MV-4-11 (cell line): ENCODE results near the gene MAN1C1.
A peak's percentile ranks its signal among the peaks of the same experiment; 100 is the strongest.

Experiments used
- DNase-seq: peaks from one replicate; lab custom pipeline; 2025; lab: John Stamatoyannopoulos, UW

Gene MAN1C1

DNA sequence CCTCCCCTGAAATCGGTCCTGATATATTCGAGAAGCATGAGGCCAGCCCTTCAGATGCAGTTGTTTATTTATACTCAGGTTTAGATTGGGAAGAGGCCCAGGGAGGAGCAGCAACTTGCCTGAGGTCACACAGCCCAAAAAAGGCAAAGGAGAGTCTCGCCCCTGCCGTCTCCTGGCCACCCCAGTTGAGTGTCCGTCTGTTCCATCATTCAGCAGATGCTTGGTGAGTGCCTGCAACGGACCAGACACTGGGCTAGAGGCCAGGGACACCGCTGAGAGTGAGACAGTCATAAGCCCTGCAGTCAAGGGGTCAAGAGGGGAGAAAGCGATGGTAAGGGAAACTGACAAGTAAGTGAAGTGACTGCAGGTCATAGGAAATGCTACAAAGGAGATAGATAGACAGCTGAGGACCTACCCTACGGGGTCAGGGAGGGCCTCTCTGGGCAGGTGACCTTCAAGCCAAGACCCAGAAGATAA, 168.0 kb downstream of the MAN1C1 start:
- no peak for DNase-seq

- no peak for DNase-seq
These were observed 168.9 kb downstream of the MAN1C1 start for GRCh38 chr1:25785333-25786067.

GRCh38 chr1:25786887-25787759, 170.5 kb downstream of the MAN1C1 start:
- no peak for DNase-seq

GRCh38 chr1:25787760-25788166, 171.2 kb downstream of the MAN1C1 start:
- DNase-seq: no peak

GRCh38 chr1:25790472-25790871, 173.9 kb downstream of the MAN1C1 start:
- DNase-seq: no peak

DNA sequence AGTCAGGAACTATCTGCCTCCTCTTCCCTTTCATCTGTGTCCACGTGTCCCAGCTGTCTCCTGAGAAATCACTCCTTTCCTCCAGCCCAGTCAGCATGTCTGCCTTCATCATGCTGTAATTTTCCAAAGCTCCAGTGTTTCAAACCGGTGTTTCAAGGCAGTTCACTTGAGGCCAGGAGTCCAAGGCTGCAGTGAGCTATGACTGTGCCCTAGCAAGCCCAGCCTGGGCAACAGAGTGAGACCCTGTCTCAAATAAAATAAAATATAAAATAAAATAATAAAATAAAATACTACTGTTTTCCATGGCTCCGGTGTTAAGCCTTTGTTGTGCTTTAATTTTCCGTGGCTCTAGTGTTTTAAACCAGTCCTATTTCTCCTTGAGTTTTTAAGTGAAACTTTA, 175.5 kb downstream of the MAN1C1 start:
- no peak for DNase-seq

DNA sequence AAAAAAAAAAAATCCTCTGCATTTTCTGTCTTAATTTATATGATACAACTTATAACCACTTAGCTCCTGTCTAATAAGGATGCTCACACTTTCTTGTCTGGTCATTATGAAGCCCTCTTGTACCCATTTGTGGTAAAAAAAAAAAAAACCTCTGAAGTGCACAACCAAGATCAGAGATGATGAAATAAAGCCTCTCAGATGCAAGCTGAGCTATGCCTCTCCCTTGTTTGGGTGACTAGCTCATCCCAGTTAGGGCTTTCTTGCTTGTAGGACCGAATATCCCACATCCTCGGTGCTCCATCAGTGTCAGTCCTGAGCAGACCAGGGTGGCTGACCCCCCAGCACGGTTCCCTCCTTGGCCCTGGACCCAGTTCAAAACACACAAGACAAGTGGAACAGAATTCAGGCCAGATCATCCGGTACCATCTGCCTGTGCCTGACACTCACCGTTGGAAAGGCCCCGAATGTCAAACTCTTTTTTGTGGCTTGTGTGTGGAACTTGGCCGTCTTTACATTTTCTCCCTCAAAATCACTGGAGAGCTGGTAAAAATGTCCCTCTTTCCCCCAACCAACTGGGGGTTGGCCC, 177.1 kb downstream of the MAN1C1 start:
- no peak for DNase-seq

DNA sequence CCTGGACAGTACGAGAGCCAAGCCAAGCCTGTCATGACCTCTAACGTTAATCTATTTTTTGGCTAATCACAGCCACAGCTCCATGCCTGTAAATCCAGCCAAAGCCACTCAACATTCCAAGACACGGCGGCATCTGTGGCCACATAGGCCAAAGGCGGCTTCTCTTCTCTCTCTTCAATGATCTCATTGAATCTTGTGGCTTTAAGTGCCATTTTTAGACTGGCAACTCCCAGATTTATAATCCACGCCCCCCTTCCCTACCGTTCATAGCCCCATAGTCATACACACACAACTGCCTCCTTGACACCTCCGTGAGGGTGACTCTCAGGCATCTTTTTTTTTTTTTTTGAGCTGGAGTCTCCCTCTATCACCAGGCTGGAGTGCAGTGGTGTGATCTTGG, 177.7 kb downstream of the MAN1C1 start:
- DNase-seq: no peak

GRCh38 chr1:25795211-25795610, 178.6 kb downstream of the MAN1C1 start:
- DNase-seq: no peak

DNA sequence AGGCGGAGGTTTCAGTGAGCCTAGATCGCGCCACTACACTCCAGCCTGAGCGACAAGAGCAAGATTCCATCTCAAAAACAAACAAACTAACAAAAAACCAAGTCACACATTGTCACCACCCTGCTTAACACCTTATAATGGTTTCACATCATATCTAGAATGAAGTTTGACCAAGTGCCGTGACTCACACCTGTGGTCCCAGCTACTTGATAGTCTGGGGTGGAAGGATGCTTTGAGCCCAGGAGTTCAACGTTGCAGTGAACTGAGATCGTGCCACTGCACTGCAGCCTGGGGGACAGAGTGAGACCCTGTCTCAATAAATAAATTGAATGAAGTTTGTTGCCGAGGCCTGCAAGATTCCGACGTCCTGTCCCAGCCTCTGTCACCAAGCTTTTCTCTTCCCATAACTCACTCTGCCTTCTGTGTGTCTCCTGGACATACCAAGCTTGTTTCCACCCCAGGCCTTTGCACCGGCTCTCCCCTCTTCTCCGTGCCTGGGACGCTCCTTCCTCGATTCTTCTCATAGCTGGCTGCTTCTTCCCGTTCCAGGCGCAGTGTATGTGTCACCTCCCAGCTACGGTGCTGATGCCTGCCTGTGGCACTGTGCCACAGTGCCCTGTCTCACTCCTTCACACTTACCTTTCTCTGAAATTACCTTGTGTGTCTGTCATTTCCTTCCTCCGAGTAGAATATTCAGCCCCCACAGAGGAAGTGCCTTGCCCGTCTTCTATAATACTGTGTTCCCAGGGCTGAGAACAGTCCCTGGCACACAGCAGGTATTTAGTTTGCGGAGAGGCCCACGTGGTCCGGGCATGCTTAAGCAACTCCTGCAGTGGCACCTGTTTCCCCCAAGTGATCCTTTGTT, 179.6 kb downstream of the MAN1C1 start:
- DNase-seq: no peak

GRCh38 chr1:25796811-25797458, 180.3 kb downstream of the MAN1C1 start:
- DNase-seq: peak; percentile 81

GRCh38 chr1:25797939-25798338, 181.3 kb downstream of the MAN1C1 start:
- DNase-seq: peak; percentile 19

DNA sequence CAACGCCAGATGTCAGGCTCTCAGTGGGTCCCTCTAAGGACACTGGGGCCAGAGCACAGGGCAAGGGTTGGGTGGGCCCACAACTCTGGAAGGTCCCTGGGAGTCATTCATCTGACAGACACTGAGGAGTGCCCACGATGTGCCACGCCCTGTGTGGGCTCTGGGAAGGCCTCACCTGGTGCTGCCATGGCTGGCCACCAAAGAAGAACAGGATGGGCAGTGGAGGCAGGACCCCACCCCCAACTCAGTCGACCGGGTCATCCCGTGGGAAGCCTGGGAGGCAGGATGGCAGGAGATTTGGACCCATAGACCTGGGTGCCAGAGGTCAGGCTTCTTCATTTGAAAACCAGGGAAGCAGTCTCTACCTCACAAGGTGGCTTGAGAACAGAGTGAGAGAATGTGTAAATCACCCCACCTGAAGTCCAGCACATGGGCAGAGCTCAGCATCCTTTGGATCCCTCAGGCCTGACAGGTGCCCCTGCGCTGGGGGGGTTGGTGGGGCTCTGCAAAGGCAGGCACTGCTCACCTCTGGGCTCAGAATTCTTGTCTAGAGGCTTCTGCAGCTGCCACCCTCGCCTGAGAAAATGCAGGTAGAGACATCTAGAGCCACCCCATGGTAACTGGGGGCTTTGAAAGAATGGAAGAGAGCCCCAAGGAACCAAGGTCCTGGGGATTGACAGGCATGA, 182.2 kb downstream of the MAN1C1 start:
- DNase-seq: no peak

DNA sequence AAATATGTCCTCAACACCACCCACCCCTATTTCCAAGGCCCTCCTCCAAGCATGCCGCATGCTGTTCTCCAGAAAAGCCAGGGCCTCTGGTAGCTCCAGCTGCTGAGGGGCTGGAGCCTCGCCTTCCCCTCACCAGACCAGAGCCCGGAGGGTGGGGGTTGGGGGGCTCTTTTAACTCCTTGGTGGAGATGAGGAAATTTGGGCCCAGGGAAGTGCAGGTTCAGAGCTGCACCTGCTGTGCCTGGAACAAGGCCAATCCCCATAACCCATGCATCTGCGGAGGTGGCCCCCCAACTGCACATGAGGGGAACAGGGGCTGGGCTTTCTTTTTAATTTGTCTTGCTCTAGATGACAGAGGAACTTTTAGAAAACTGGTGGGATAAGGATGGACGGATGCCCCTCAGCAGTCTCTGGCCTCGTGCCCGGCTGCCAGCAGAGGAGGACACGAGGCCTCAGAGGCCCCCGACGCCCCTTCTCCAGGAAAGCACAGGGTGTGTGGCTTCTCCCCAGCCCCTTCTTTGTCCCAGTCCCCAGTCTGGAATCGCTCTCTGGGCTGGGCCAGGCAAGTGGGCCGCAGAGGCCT, 182.9 kb downstream of the MAN1C1 start:
- DNase-seq: no peak

DNA sequence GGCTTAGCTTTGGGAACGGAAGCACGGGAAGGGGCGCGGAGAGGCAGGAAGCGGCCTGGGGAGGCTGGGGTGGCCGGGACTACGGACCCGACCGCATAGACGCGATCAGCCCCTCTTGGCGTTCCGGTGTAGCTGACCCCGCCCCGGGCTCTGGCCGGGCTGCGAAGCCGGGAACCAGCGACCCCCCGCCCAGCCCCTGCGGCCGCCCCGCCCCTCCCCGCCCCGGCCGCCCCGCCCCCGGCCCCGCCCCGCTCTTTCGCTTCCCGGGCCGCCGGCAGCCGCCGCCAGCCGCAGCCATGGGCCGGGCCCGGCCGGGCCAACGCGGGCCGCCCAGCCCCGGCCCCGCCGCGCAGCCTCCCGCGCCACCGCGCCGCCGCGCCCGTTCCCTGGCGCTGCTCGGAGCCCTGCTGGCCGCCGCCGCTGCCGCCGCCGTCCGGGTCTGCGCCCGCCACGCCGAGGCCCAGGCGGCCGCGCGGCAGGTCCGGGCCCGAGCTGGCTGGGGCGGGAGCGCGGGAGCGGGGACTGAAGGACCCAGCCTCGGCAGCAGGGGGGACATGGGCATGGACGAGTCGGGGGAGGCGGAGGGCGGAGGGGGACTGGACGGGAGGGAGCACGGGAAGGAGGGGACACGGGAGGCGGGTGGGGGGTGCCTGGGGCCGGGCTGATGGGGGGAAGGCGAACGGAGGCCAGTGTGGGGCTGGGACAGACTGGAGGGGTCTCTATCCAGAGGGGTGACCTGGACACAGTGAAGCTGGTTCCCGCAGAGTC, 183.5 kb downstream of the MAN1C1 start, which contains the start of gene SELENON:
Gene SELENON, plus strand, starts transcription at position 259 of the 768 bp plus-strand sequence. Its CDS starts 38 bp downstream, at position 297.
- DNase-seq: no peak

- no peak for DNase-seq
These were observed 184.2 kb downstream of the MAN1C1 start for GRCh38 chr1:25800703-25801377.

DNA sequence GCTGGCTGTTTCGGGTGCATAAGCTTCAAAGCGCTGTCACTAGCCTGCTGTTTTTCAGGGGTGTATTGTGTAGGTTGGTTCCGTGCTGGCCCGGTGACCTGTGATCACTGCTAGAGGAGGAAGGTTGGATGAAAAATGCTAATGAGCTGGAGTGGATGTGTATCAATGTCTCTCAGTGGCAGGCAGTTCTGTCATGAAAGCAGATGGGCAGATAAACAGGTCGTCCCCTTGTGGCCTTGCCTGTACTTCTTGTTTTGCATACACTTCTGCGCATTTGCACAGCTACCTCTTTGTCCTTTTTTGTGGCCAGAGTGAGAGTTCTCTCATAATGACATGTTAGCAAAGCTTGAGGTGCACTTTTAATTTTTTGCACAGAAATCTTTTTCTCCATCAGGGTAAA, 186.3 kb downstream of the MAN1C1 start:
- no peak for DNase-seq

DNA sequence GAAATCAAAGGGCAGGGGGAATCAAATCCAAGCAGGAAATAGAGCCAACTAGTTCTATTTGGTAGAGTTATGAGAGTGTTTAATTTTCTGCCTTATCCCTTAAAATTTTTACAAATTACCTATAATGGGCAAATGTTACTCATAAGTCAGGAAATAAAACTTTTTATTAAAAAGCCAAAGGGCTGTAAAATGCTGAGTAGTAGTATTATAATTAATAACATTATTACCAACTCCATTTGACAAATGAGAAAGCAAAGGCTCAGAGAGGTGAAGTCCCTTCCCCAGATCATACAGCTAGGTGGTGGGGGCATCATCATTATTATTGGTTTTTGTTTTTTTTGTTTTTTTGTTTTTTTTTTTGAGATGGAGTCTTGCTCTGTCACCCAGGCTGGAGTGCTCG, 186.8 kb downstream of the MAN1C1 start:
- DNase-seq: no peak
